ENCODE measurements around the gene DRAM1.

DNA sequence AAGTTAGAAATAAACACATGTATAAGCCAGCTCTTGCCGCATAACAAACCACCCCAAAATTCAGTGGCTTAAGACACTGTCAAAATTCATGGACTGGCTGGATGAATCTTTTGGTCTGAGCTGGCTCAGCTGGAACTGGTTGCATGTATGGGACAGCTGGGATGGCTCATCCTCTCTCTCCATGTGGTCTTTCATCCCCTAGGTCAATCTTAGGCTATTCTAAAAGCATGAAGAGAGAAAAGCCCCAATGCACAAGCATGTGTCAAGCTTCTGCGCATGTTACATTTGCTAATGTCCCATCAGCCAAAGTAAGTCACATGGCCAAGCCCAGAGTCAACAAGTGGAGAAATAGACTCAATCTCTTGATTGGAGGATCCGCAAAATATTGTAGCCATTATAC, 71.0 kb downstream of the DRAM1 start:
- TF ChIP-seq POLR2A (IDR thresholded peaks at IDR 0.05; ENCODE audit: low read length) (no peak), CHD2 (IDR thresholded peaks at IDR 0.05; ENCODE audit: low read length, partially characterized antibody) (no peak), RFX5 (IDR thresholded peaks at IDR 0.05) (no peak), CBX8 (IDR thresholded peaks at IDR 0.05) (no peak), MYC (IDR thresholded peaks at IDR 0.05; ENCODE audit: borderline replicate concordance, low read length) (no peak), EHF (CRISPR knock-in tag; IDR thresholded peaks at IDR 0.05) (no peak), FOXS1 (CRISPR knock-in tag; IDR thresholded peaks at IDR 0.05) (no peak), RAD21 (conservative IDR thresholded peaks at IDR 0.05 in 1 of 2, IDR thresholded peaks at IDR 0.05 in 1 of 2) (no peak)
- TF ChIP-seq, protein P1, sequence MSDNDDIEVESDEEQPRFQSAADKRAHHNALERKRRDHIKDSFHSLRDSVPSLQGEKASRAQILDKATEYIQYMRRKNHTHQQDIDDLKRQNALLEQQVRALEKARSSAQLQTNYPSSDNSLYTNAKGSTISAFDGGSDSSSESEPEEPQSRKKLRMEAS (IDR thresholded peaks at IDR 0.05), result no peak
- TF ChIP-seq, protein P2, sequence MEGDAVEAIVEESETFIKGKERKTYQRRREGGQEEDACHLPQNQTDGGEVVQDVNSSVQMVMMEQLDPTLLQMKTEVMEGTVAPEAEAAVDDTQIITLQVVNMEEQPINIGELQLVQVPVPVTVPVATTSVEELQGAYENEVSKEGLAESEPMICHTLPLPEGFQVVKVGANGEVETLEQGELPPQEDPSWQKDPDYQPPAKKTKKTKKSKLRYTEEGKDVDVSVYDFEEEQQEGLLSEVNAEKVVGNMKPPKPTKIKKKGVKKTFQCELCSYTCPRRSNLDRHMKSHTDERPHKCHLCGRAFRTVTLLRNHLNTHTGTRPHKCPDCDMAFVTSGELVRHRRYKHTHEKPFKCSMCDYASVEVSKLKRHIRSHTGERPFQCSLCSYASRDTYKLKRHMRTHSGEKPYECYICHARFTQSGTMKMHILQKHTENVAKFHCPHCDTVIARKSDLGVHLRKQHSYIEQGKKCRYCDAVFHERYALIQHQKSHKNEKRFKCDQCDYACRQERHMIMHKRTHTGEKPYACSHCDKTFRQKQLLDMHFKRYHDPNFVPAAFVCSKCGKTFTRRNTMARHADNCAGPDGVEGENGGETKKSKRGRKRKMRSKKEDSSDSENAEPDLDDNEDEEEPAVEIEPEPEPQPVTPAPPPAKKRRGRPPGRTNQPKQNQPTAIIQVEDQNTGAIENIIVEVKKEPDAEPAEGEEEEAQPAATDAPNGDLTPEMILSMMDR (IDR thresholded peaks at IDR 0.05), result no peak
- TF ChIP-seq, protein P3, sequence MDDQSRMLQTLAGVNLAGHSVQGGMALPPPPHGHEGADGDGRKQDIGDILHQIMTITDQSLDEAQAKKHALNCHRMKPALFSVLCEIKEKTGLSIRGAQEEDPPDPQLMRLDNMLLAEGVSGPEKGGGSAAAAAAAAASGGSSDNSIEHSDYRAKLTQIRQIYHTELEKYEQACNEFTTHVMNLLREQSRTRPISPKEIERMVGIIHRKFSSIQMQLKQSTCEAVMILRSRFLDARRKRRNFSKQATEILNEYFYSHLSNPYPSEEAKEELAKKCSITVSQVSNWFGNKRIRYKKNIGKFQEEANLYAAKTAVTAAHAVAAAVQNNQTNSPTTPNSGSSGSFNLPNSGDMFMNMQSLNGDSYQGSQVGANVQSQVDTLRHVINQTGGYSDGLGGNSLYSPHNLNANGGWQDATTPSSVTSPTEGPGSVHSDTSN (IDR thresholded peaks at IDR 0.05), result no peak

All from A549 (cell line).